HL-60 (cell line): ENCODE measurements around the gene HPSE.

Source experiments
- CTCF ChIP-seq: IDR thresholded peaks from one replicate; pipeline ENCODE4 v1.5.1; 2011; ENCODE audit warnings: low read length, control low read depth, inconsistent platforms; ENCODE audit not compliant: insufficient read depth
- GABPA ChIP-seq: IDR thresholded peaks from 2 replicates; pipeline ENCODE4 v1.6.1; 2012; ENCODE audit warnings: low read depth
- POLR2AphosphoS5 ChIP-seq: IDR thresholded peaks from 2 replicates; pipeline ENCODE4 v1.6.1; 2012; ENCODE audit warnings: low read depth
- REST ChIP-seq: IDR thresholded peaks from 2 replicates; pipeline ENCODE4 v1.6.1; 2012; ENCODE audit warnings: low read depth; ENCODE audit not compliant: insufficient replicate concordance
- SPI1 ChIP-seq: IDR thresholded peaks from 2 replicates; pipeline ENCODE4 v1.6.1; 2012; ENCODE audit warnings: low read depth, mild to moderate bottlenecking, borderline replicate concordance

- no peak for TF ChIP-seq REST
- no peak for TF ChIP-seq CTCF
- no peak for TF ChIP-seq GABPA
- TF ChIP-seq POLR2AphosphoS5: no peak
- no peak for TF ChIP-seq SPI1
Observed at GRCh38 chr4:83335701-83336100, 1.1 kb upstream of the HPSE start.
